Heart left ventricle (tissue), 13 donors: ENCODE results near the gene GPR183.

Experiments used
- POLR2A ChIP-seq, 2 donors: fragments of 450-650 bp; IDR thresholded peaks; one replicate each; pipeline ENCODE4 v1.6.1; 2017; ENCODE audit warnings: antibody characterized with exemption in 2 of 2, mild to moderate bottlenecking in 2 of 2, moderate library complexity in 2 of 2
- TF ChIP-seq, protein P1 (sequence below), 12 donors: fragments of 200-600 bp; sonication (generic) in 4 of 12; IDR thresholded peaks; one replicate each; pipeline versions ENCODE4 v1.5.0 to v1.8.0; 2018 to 2022; ENCODE audit warnings: antibody characterized with exemption in 12 of 12, mild to moderate bottlenecking in 5 of 12
- donor health status: ischemic (EF 13 %, LVEDD 7.1; RV severe dilation, severe dysfunction).
- donor health status: DM: no; HTN: yes; CAD: no.
- donor health status: DM: no; HTN: no; CAD: no.
- donor health status: ischemic (EF 25% LVEDD 6.9; RV normal size, moderate dysfunction).
- donor health status: ischemic (EF 25% LVEDD 5.7; RV mildly dilated, moderate dysfunction).
- donor health status: ischemic (EF 35%, LVEDD 5.7; RV mildly dilated, moderate dysfunction).
- donor health status: nonischemic (EF 11% LVEDD 7.7; RV severe dilation, severe dysfunction).
- donor health status: DM: yes; HTN: yes; CAD: no.
- donor health status: PGD.
- donor health status: ischemic (EF 29% LVEDD 5.4; RV normal size, mild dysfunction).
- donor health status: nonischemic (EF 23%, LVEDD 6.1; RV moderate dilation, normal function).

DNA sequence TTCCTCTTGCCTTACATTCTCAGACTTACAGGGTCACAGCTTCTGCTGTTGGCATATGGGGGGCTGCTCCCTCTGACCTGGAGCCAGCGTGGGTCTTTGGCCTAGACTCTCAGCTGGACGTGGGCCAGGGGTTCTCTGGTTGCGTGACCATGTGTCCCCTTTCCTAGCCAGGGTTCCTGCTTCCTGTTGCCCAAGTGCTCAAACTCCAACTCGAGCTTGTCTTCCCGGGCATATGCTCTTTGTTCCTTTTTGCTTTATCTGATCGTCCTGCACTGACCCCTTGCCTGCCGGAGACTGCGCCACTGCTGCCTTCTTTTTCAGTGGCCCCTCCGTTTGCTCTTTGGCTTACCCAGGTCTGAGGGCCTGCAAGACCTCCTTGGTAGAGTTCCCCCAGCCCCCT lies 25.3 kb upstream of the GPR183 start:
- TF ChIP-seq, protein P1, sequence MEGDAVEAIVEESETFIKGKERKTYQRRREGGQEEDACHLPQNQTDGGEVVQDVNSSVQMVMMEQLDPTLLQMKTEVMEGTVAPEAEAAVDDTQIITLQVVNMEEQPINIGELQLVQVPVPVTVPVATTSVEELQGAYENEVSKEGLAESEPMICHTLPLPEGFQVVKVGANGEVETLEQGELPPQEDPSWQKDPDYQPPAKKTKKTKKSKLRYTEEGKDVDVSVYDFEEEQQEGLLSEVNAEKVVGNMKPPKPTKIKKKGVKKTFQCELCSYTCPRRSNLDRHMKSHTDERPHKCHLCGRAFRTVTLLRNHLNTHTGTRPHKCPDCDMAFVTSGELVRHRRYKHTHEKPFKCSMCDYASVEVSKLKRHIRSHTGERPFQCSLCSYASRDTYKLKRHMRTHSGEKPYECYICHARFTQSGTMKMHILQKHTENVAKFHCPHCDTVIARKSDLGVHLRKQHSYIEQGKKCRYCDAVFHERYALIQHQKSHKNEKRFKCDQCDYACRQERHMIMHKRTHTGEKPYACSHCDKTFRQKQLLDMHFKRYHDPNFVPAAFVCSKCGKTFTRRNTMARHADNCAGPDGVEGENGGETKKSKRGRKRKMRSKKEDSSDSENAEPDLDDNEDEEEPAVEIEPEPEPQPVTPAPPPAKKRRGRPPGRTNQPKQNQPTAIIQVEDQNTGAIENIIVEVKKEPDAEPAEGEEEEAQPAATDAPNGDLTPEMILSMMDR (IDR thresholded peaks at IDR 0.05) = no peak
- TF ChIP-seq POLR2A (IDR thresholded peaks at IDR 0.05) = no peak
